Esophagus muscularis mucosa (tissue), 4 donors: ENCODE data around the gene NCK1. TPM values are rescaled to one million over a fixed set of nuclear protein-coding genes. Genes with fewer than 3 reads are reported as not detected.

ENCODE experiments used
- DNase-seq: peaks from one replicate; pipeline ENCODE4 v3.0.0-alpha.2; 2017; ENCODE audit errors: extremely low spot score
- H3K27ac ChIP-seq, 4 donors: fragments of 200-600 bp; sonication (generic); replicated peaks in 1 of 4; 1 replicate in 3 of 4; 2 replicates in 1 of 4; pipeline ENCODE4 v1.5.1; 2016 to 2019; ENCODE audit warnings: mild to moderate bottlenecking in 1 of 4
- H3K27me3 ChIP-seq, 4 donors: fragments of 200-600 bp; sonication (generic); one replicate each; pipeline versions ENCODE4 v1.5.1 to v1.6.0; 2016 to 2019
- H3K36me3 ChIP-seq, 4 donors: fragments of 200-600 bp; sonication (generic); one replicate each; pipeline ENCODE4 v1.5.1; 2016 to 2019
- H3K4me1 ChIP-seq, 4 donors: fragments of 200-600 bp; sonication (generic); one replicate each; pipeline ENCODE4 v1.5.1; 2016 to 2019
- H3K4me3 ChIP-seq, 4 donors: fragments of 200-600 bp; sonication (generic); 1 replicate in 2 of 4; 2 replicates in 2 of 4; pipeline ENCODE4 v1.5.1; 2016 to 2019; ENCODE audit warnings: mild to moderate bottlenecking in 4 of 4, moderate library complexity in 1 of 4
- H3K9me3 ChIP-seq, 4 donors: fragments of 200-600 bp; sonication (generic); 1 replicate in 3 of 4; 2 replicates in 1 of 4; pipeline ENCODE4 v1.5.1; 2016 to 2019
- EP300 ChIP-seq: sonication (generic); formaldehyde crosslinking; IDR thresholded peaks from one replicate; pipeline ENCODE4 v1.6.1; 2017; ENCODE audit warnings: antibody characterized with exemption
- POLR2A ChIP-seq: fragments of 450-650 bp; IDR thresholded peaks from one replicate; pipeline ENCODE4 v1.6.1; 2017; ENCODE audit warnings: antibody characterized with exemption, moderate library complexity, mild to moderate bottlenecking, low read depth
- POLR2AphosphoS5 ChIP-seq, 2 donors: sonication (generic); formaldehyde crosslinking; IDR thresholded peaks; one replicate each; pipeline ENCODE4 v1.6.1; 2017; ENCODE audit warnings: antibody characterized with exemption in 2 of 2
- WGBS: methylation state at CpG from one replicate; pipeline ENCODE4 v1.1.5; 2018; 5-methylcytosine and 5-hydroxymethylcytosine counted together
- intact Hi-C: fragments of 100-400 bp; cut with DNase I; formaldehyde crosslinking; loops from one replicate; pipeline ENCODE4 v1.15.1; 2023
- total RNA-seq, 4 donors: library from RNA; depleted of rRNA; stranded (reverse); fragments of >200 nt; gene quantifications; one replicate each; pipeline versions ENCODE4 v1.1.0 to v1.2.1, GENCODE V29; 2016
- TF ChIP-seq, protein P1 (sequence below), 3 experiments: fragments of 200-600 bp in 2 of 3; fragments of 450-650 bp in 1 of 3; sonication (generic) in 2 of 3; IDR thresholded peaks; one replicate each; pipeline ENCODE4 v1.5.1; 2017 to 2019; ENCODE audit warnings: antibody characterized with exemption in 3 of 3, mild to moderate bottlenecking in 2 of 3, moderate library complexity in 1 of 3

The NCK1 gene
- total RNA-seq, 4 donors from 2014 or later, result 28.9 to 54.0 (median 37.0) TPM

DNA sequence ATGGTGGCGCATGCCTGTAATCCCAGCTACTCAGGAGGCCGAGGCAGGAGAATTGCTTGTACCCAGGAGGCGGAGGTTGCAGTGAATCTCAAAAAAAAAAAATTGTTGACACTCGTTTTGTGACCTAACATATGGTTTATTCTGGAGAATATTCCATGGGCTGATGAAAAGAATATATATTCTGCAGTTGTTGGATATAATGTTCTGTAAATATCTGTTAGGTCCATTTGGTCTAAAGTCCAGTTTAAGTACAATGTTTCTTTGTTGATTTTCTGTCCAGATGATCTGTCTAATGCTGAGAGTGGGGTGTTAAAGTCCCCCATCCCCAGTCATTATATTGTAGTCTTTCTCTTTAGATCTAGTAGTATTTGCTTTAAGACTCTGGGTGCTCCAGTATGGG lies 111.3 kb downstream of the NCK1 start:
- Histone ChIP-seq H3K9me3 (peaks cover 0 to 12% (median 4%) of the 10 kb centered on the region in 4 donors), H3K27ac (no peak overlapping the region), H3K4me3 (no peak overlapping the region), H3K27me3 (no peaks in the 10 kb centered on the region), H3K4me1 (no peaks in the 10 kb centered on the region), H3K36me3 (no peaks in the 10 kb centered on the region)
- TF ChIP-seq EP300, result no peak
- TF ChIP-seq, protein P1, sequence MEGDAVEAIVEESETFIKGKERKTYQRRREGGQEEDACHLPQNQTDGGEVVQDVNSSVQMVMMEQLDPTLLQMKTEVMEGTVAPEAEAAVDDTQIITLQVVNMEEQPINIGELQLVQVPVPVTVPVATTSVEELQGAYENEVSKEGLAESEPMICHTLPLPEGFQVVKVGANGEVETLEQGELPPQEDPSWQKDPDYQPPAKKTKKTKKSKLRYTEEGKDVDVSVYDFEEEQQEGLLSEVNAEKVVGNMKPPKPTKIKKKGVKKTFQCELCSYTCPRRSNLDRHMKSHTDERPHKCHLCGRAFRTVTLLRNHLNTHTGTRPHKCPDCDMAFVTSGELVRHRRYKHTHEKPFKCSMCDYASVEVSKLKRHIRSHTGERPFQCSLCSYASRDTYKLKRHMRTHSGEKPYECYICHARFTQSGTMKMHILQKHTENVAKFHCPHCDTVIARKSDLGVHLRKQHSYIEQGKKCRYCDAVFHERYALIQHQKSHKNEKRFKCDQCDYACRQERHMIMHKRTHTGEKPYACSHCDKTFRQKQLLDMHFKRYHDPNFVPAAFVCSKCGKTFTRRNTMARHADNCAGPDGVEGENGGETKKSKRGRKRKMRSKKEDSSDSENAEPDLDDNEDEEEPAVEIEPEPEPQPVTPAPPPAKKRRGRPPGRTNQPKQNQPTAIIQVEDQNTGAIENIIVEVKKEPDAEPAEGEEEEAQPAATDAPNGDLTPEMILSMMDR (IDR thresholded peaks at IDR 0.05), result no peak
- no peak for TF ChIP-seq POLR2A
- TF ChIP-seq POLR2AphosphoS5 (IDR thresholded peaks at IDR 0.05), result no peak
- intact Hi-C loops, result no loop called here
- 91% methylated on average over 4 of the region's 4 CpGs for WGBS
- DNase-seq, result no peak

DNA sequence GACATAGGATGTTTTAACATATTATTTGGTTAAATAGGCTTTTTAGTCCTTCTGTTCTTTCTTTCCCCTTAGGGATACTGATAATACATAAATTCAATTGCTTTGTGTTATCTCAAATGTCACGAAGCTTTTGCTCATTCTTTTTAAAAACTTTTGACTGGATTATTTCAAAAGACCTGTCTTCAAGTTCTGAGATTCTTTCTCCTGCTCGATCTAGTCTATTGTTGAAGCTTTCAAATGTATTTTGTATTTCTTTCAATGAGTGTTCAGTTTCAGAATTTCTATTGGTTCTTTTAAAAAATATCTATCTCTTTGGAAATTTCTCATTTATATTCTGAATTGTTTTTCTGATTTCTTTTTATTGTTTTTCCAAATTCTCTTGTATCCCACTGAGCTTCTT lies 112.7 kb downstream of the NCK1 start:
- no peak overlapping the region for H3K27ac ChIP-seq
- WGBS, result 47% methylated on average over 2 of the region's 2 CpGs
- intact Hi-C loops, result no loop called here
- no peaks in the 10 kb centered on the region for H3K4me1 ChIP-seq
- no peaks in the 10 kb centered on the region for H3K27me3 ChIP-seq
- no peak for DNase-seq
- no peaks in the 10 kb centered on the region for H3K36me3 ChIP-seq
- TF ChIP-seq POLR2AphosphoS5 (IDR thresholded peaks at IDR 0.05) (no peak), EP300 (no peak), POLR2A (no peak)
- TF ChIP-seq, protein P1 (IDR thresholded peaks at IDR 0.05), result no peak
- peaks cover 0 to 12% (median 4%) of the 10 kb centered on the region in 4 donors for H3K9me3 ChIP-seq
- no peak overlapping the region for H3K4me3 ChIP-seq

DNA sequence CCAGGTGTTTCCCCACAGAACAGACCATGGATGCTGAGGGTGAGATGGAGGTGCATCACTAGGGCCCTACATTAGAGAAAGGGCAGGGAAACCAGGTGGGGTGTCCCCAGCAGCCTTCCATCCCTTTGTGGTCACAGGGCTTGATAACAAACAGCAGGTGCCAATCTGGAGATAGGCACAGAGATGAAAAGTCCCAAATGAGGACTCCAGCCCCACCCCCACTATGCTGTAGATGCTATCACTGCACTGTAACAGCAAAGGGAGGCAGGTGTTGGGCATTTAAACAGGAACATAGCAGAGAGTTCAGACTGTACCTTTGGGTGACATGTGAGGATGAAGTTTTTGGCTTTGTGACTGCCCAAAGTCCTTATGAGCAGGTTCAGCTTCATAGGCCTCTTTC lies 117.2 kb downstream of the NCK1 start:
- H3K27ac ChIP-seq, result no peak overlapping the region
- no peak overlapping the region for H3K4me3 ChIP-seq
- intact Hi-C loops, result no loop called here
- DNase-seq, result no peak
- TF ChIP-seq POLR2A, result no peak
- no peak for TF ChIP-seq POLR2AphosphoS5 (IDR thresholded peaks at IDR 0.05)
- TF ChIP-seq, protein P1 (IDR thresholded peaks at IDR 0.05), result no peak
- no peak for TF ChIP-seq EP300
- no peaks in the 10 kb centered on the region for H3K4me1 ChIP-seq
- peaks cover 0 to 4% (median 2%) of the 10 kb centered on the region in 4 donors for H3K9me3 ChIP-seq
- H3K36me3 ChIP-seq, result no peaks in the 10 kb centered on the region
- H3K27me3 ChIP-seq, result no peaks in the 10 kb centered on the region

DNA sequence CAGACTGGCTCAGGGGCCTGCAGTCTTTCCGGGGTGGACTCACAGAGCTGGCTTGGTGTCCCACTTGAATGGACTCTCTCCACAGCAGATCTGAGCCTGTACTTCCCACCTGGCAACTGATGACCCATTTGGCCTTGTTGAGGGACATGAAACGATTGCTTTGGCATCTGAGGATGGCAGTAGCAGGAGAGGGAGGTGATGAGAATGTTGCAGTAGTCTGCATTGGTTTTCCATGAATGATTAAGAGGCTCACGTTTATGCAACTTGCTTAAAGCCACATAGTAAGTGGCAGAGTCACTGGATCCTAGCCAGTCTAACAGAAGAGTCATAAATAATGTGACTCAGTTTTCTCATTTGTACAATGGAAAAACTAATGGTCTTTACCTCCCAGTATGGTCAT lies 117.7 kb downstream of the NCK1 start:
- no peaks in the 10 kb centered on the region for H3K27me3 ChIP-seq
- H3K27ac ChIP-seq, result no peak overlapping the region
- H3K4me3 ChIP-seq, result no peak overlapping the region
- H3K9me3 ChIP-seq, result no peaks in the 10 kb centered on the region
- 67% methylated on average over 2 of the region's 3 CpGs for WGBS
- DNase-seq, result peak; percentile 85
- no peaks in the 10 kb centered on the region for H3K4me1 ChIP-seq
- intact Hi-C loops, result no loop called here
- TF ChIP-seq EP300 (no peak), POLR2A (no peak), POLR2AphosphoS5 (IDR thresholded peaks at IDR 0.05) (no peak)
- TF ChIP-seq, protein P1 (IDR thresholded peaks at IDR 0.05), result no peak
- H3K36me3 ChIP-seq, result no peaks in the 10 kb centered on the region

DNA sequence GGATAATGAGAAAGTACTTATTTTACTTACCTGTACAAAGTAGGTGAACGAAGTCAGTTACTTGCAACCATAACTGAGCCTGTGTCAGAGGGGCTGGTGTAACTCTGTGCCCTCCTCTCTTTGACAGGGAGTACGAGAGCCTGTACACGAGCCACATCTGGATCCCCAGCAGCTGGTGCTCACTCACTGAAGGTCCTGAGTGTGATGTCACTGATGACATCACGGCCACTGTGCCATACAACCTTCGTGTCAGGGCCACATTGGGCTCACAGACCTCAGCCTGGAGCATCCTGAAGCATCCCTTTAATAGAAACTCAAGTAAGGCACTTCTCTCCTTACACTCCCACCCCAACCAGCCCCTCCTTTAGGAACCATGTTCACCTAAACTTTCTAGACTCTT lies 120.0 kb downstream of the NCK1 start:
- H3K9me3 ChIP-seq, result no peaks in the 10 kb centered on the region
- no peak overlapping the region for H3K27ac ChIP-seq
- WGBS, result 89% methylated on average over 5 of the region's 5 CpGs
- intact Hi-C loops, result no loop called here
- no peaks in the 10 kb centered on the region for H3K27me3 ChIP-seq
- H3K4me1 ChIP-seq, result no peaks in the 10 kb centered on the region
- H3K36me3 ChIP-seq, result no peaks in the 10 kb centered on the region
- DNase-seq, result no peak
- H3K4me3 ChIP-seq, result no peak overlapping the region
- TF ChIP-seq, protein P1 (IDR thresholded peaks at IDR 0.05), result no peak
